HepG2 (cell line): ENCODE measurements around the gene TPCN2. TPM values are rescaled to one million over a fixed set of nuclear protein-coding genes. Genes with fewer than 3 reads are reported as not detected.

ENCODE experiments used
- GTF2F1 ChIP-seq: fragments of 150-350 bp; IDR thresholded peaks from 2 replicates; pipeline ENCODE4 v1.6.1; 2014; ENCODE audit warnings: low read length
- JUNB ChIP-seq: sonication (generic); formaldehyde crosslinking; IDR thresholded peaks from 2 replicates; pipeline ENCODE4 v1.8.0; 2022; ENCODE audit warnings: missing genetic modification reagents, mild to moderate bottlenecking, borderline replicate concordance
- KMT2A ChIP-seq: sonication (generic); formaldehyde crosslinking; IDR thresholded peaks from 2 replicates; pipeline ENCODE4 v1.4.0; 2020; ENCODE audit warnings: missing genetic modification reagents
- NR3C1 ChIP-seq: sonication (generic); formaldehyde crosslinking; IDR thresholded peaks from 2 replicates; pipeline ENCODE4 v1.4.0; 2020; ENCODE audit warnings: missing genetic modification reagents
- U2AF2 ChIP-seq: fragments of 200-400 bp; formaldehyde crosslinking; IDR thresholded peaks from 2 replicates; pipeline ENCODE4 v1.6.1; 2017; ENCODE audit warnings: low read depth, mild to moderate bottlenecking, low read length
- ZNF124 ChIP-seq: sonication (generic); formaldehyde crosslinking; IDR thresholded peaks from 2 replicates; pipeline ENCODE4 v1.4.0; 2020; ENCODE audit warnings: missing genetic modification reagents
- ZNF263 ChIP-seq: sonication (generic); formaldehyde crosslinking; IDR thresholded peaks from 2 replicates; pipeline ENCODE4 v1.4.0; 2020; ENCODE audit warnings: missing genetic modification reagents
- ZNF34 ChIP-seq: sonication (generic); formaldehyde crosslinking; IDR thresholded peaks from 2 replicates; pipeline ENCODE4 v1.4.0; 2020; ENCODE audit warnings: mild to moderate bottlenecking, missing genetic modification reagents, borderline replicate concordance
- ZNF547 ChIP-seq: sonication (generic); formaldehyde crosslinking; IDR thresholded peaks from 2 replicates; pipeline ENCODE4 v1.5.1; 2020; ENCODE audit warnings: mild to moderate bottlenecking, missing genetic modification reagents
- ZNF644 ChIP-seq: IDR thresholded peaks from 2 replicates; pipeline ENCODE4 v1.6.1; 2016; ENCODE audit warnings: low read depth
- polyA plus RNA-seq, 8 experiments: library from polyadenylated mRNA; depleted of rRNA in 3 of 8; stranded (reverse) in 7 of 8; unstranded in 1 of 8; fragments of >200 nt; fragmentation: Illumina TruSeq in 4 of 8; extraction: Trizol in 4 of 8; gene quantifications; 2 replicates each; pipeline versions ENCODE4 v1.2.1 to v1.2.3, GENCODE V29; 2011 to 2016; ENCODE audit warnings: low read depth in 4 of 8, missing spikeins in 1 of 8, mixed read lengths in 1 of 8; ENCODE audit not compliant: insufficient read depth in 1 of 8
- total RNA-seq, 5 experiments: library from RNA; depleted of rRNA; stranded (reverse); fragments of >200 nt; fragmentation: Illumina TruSeq; extraction: Trizol; gene quantifications; 2 replicates each; pipeline ENCODE4 v1.2.3, GENCODE V29; 2016; ENCODE audit warnings: low read depth in 1 of 5
- TF ChIP-seq, protein P1 (sequence below): sonication (generic); formaldehyde crosslinking; IDR thresholded peaks from 2 replicates; pipeline ENCODE4 v1.8.1; 2022; ENCODE audit warnings: low read depth, mild to moderate bottlenecking, missing genetic modification reagents
- TF ChIP-seq, protein P2 (sequence below): sonication (generic); formaldehyde crosslinking; IDR thresholded peaks from 2 replicates; pipeline ENCODE4 v1.8.0; 2022; ENCODE audit warnings: missing genetic modification reagents, mild to moderate bottlenecking, inconsistent platforms, borderline replicate concordance

TPCN2 gene
- total and polyA plus RNA-seq, 2 of the 13 experiments (the other 11 are each of a cell fraction or from before 2014, with no cell fraction given), result 5.6 to 5.9 TPM

GRCh38 chr11:69129053-69129452 is 80.3 kb downstream of the TPCN2 start (continued):
- TF ChIP-seq, protein P1, sequence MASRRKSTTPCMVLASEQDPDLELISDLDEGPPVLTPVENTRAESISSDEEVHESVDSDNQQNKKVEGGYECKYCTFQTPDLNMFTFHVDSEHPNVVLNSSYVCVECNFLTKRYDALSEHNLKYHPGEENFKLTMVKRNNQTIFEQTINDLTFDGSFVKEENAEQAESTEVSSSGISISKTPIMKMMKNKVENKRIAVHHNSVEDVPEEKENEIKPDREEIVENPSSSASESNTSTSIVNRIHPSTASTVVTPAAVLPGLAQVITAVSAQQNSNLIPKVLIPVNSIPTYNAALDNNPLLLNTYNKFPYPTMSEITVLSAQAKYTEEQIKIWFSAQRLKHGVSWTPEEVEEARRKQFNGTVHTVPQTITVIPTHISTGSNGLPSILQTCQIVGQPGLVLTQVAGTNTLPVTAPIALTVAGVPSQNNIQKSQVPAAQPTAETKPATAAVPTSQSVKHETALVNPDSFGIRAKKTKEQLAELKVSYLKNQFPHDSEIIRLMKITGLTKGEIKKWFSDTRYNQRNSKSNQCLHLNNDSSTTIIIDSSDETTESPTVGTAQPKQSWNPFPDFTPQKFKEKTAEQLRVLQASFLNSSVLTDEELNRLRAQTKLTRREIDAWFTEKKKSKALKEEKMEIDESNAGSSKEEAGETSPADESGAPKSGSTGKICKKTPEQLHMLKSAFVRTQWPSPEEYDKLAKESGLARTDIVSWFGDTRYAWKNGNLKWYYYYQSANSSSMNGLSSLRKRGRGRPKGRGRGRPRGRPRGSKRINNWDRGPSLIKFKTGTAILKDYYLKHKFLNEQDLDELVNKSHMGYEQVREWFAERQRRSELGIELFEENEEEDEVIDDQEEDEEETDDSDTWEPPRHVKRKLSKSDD (CRISPR knock-in tag), result no peak
- TF ChIP-seq KMT2A (no peak), ZNF263 (no peak), ZNF124 (CRISPR knock-in tag) (no peak), JUNB (CRISPR knock-in tag) (no peak), GTF2F1 (no peak), U2AF2 (no peak), NR3C1 (CRISPR knock-in tag) (no peak), ZNF644 (CRISPR knock-in tag) (no peak), ZNF34 (CRISPR knock-in tag) (no peak), ZNF547 (CRISPR knock-in tag) (no peak)
- TF ChIP-seq, protein P2, sequence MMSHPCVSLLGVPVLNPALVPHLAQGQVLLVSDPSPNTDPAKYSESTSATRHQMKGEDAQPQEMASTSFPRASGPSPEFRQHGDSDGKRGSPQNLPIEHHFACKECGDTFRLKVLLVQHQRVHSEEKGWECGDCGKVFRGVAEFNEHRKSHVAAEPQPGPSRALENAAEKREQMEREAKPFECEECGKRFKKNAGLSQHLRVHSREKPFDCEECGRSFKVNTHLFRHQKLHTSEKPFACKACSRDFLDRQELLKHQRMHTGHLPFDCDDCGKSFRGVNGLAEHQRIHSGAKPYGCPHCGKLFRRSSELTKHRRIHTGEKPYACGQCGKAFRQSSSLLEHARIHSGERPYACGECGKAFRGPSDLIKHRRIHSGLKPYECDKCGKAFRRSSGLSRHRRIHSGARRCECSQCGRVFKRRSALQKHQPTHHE (CRISPR knock-in tag), result no peak
- TF ChIP-seq, all 625 proteins: peak for 0
